ENCODE measurements around the gene FAP. TPM values are rescaled to one million over a fixed set of nuclear protein-coding genes. Genes with fewer than 3 reads are reported as not detected.

FAP gene
- total RNA-seq, 1 experiment from 2014 or later = not detected

- ChIA-PET CTCF (no interaction called here), POLR2A (ENCODE audit: unreplicated experiment) (no interaction called here)
- H3K36me3 ChIP-seq (ENCODE audit: low read depth) = no peaks in the 10 kb centered on the region
- no peak overlapping the region for H3K4me2 ChIP-seq
- no TSS peak for BruUV-seq (replicated peaks)
- no peak for DNase-seq
- no peaks in the 10 kb centered on the region for H4K20me1 ChIP-seq (ENCODE audit: insufficient read depth)
- H3K27me3 ChIP-seq (ENCODE audit: insufficient read depth, low read depth) = no peaks in the 10 kb centered on the region
- H3F3A ChIP-seq (ENCODE audit: insufficient read depth, low read depth) = no peaks in the 10 kb centered on the region
- no peak overlapping the region for H2AFZ ChIP-seq
- intact Hi-C loops (cut with micrococcal nuclease; ENCODE audit: unreplicated experiment) = no loop called here
- no peak overlapping the region for H3K4me3 ChIP-seq
- H3K79me2 ChIP-seq (ENCODE audit: low read depth) = no peaks in the 10 kb centered on the region
- H3K9me2 ChIP-seq (ENCODE audit: insufficient read depth) = no peaks in the 10 kb centered on the region
- H3K9me3 ChIP-seq (ENCODE audit: insufficient read depth, low read depth) = no peaks in the 10 kb centered on the region
- H3K27ac ChIP-seq = no peak overlapping the region
- H3K4me1 ChIP-seq (replicated peaks; ENCODE audit: insufficient read depth) = no peaks in the 10 kb centered on the region
- TF ChIP-seq EZH2 (IDR thresholded peaks at IDR 0.05; ENCODE audit: low read depth) (no peak), CTCF (conservative IDR thresholded peaks at IDR 0.05) (no peak)
These were observed 65.9 kb downstream of the FAP start for GRCh38 chr2:162177301-162177700.

GRCh38 chr2:162175714-162176113 is 67.5 kb downstream of the FAP start:
- H3K27ac ChIP-seq = no peak overlapping the region
- H3K9me2 ChIP-seq (ENCODE audit: insufficient read depth) = no peaks in the 10 kb centered on the region
- no peaks in the 10 kb centered on the region for H3F3A ChIP-seq (ENCODE audit: insufficient read depth, low read depth)
- TF ChIP-seq EZH2 (IDR thresholded peaks at IDR 0.05; ENCODE audit: low read depth) (no peak), CTCF (conservative IDR thresholded peaks at IDR 0.05) (no peak)
- BruUV-seq (replicated peaks) = no TSS peak
- intact Hi-C loops (cut with micrococcal nuclease; ENCODE audit: unreplicated experiment) = no loop called here
- H3K4me2 ChIP-seq = no peak overlapping the region
- no peak overlapping the region for H2AFZ ChIP-seq
- H4K20me1 ChIP-seq (ENCODE audit: insufficient read depth) = no peaks in the 10 kb centered on the region
- no peaks in the 10 kb centered on the region for H3K27me3 ChIP-seq (ENCODE audit: insufficient read depth, low read depth)
- POLR2A ChIA-PET (ENCODE audit: unreplicated experiment) = no interaction called here
- no peak overlapping the region for H3K4me3 ChIP-seq
- no peaks in the 10 kb centered on the region for H3K9me3 ChIP-seq (ENCODE audit: insufficient read depth, low read depth)
- CTCF ChIA-PET = no interaction called here
- no peaks in the 10 kb centered on the region for H3K79me2 ChIP-seq (ENCODE audit: low read depth)
- no peak for DNase-seq
- no peaks in the 10 kb centered on the region for H3K4me1 ChIP-seq (replicated peaks; ENCODE audit: insufficient read depth)
- no peaks in the 10 kb centered on the region for H3K36me3 ChIP-seq (ENCODE audit: low read depth)

GRCh38 chr2:162174746-162175145 is 68.5 kb downstream of the FAP start:
- POLR2A ChIA-PET (ENCODE audit: unreplicated experiment) = no interaction called here
- no peaks in the 10 kb centered on the region for H3K9me3 ChIP-seq (ENCODE audit: insufficient read depth, low read depth)
- no peak overlapping the region for H3K4me3 ChIP-seq
- CTCF ChIA-PET = no interaction called here
- no peak for TF ChIP-seq CTCF (conservative IDR thresholded peaks at IDR 0.05)
- no peak for TF ChIP-seq EZH2 (IDR thresholded peaks at IDR 0.05; ENCODE audit: low read depth)
- no peak overlapping the region for H3K4me2 ChIP-seq
- intact Hi-C loops (cut with micrococcal nuclease; ENCODE audit: unreplicated experiment) = no loop called here
- H4K20me1 ChIP-seq (ENCODE audit: insufficient read depth) = no peaks in the 10 kb centered on the region
- no peaks in the 10 kb centered on the region for H3K27me3 ChIP-seq (ENCODE audit: insufficient read depth, low read depth)
- H3K79me2 ChIP-seq (ENCODE audit: low read depth) = no peaks in the 10 kb centered on the region
- no TSS peak for BruUV-seq (replicated peaks)
- H3K27ac ChIP-seq = no peak overlapping the region
- no peaks in the 10 kb centered on the region for H3K36me3 ChIP-seq (ENCODE audit: low read depth)
- no peaks in the 10 kb centered on the region for H3F3A ChIP-seq (ENCODE audit: insufficient read depth, low read depth)
- H2AFZ ChIP-seq = no peak overlapping the region
- no peak for DNase-seq
- no peaks in the 10 kb centered on the region for H3K4me1 ChIP-seq (replicated peaks; ENCODE audit: insufficient read depth)
- no peaks in the 10 kb centered on the region for H3K9me2 ChIP-seq (ENCODE audit: insufficient read depth)

Data from PC-9 (cell line).